ENCODE measurements around the gene BHLHA15. TPM values are rescaled to one million over a fixed set of nuclear protein-coding genes. Genes with fewer than 3 reads are reported as not detected.

The BHLHA15 gene
- total RNA-seq, 3 donors from 2014 or later: 0.59 to 2.3 TPM; not detected in 1

GRCh38 chr7:98235901-98236300 is 24.7 kb downstream of the BHLHA15 start:
- no peak overlapping the region for H3K27ac ChIP-seq
- intact Hi-C loops (cut with DNase I; ENCODE audit: low total_unique reads): no loop called here
- no peaks in the 10 kb centered on the region for H3K9me3 ChIP-seq
- no peaks in the 10 kb centered on the region for H3K36me3 ChIP-seq
- DNase-seq (ENCODE audit: low spot score in 2 of 2): no peak
- TF ChIP-seq, protein P1, sequence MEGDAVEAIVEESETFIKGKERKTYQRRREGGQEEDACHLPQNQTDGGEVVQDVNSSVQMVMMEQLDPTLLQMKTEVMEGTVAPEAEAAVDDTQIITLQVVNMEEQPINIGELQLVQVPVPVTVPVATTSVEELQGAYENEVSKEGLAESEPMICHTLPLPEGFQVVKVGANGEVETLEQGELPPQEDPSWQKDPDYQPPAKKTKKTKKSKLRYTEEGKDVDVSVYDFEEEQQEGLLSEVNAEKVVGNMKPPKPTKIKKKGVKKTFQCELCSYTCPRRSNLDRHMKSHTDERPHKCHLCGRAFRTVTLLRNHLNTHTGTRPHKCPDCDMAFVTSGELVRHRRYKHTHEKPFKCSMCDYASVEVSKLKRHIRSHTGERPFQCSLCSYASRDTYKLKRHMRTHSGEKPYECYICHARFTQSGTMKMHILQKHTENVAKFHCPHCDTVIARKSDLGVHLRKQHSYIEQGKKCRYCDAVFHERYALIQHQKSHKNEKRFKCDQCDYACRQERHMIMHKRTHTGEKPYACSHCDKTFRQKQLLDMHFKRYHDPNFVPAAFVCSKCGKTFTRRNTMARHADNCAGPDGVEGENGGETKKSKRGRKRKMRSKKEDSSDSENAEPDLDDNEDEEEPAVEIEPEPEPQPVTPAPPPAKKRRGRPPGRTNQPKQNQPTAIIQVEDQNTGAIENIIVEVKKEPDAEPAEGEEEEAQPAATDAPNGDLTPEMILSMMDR (IDR thresholded peaks at IDR 0.05): no peak
- no peak for TF ChIP-seq POLR2A (IDR thresholded peaks at IDR 0.05)
- no peak for TF ChIP-seq POLR2AphosphoS5 (IDR thresholded peaks at IDR 0.05)
- no peak overlapping the region for H3K4me3 ChIP-seq
- no peaks in the 10 kb centered on the region for H3K27me3 ChIP-seq
- no peaks in the 10 kb centered on the region for H3K4me1 ChIP-seq

GRCh38 chr7:98236355-98237185 is 25.3 kb downstream of the BHLHA15 start:
- Histone ChIP-seq H3K27ac (no peak overlapping the region), H3K36me3 (no peaks in the 10 kb centered on the region), H3K27me3 (no peaks in the 10 kb centered on the region), H3K4me1 (no peaks in the 10 kb centered on the region), H3K9me3 (no peaks in the 10 kb centered on the region), H3K4me3 (no peak overlapping the region)
- TF ChIP-seq, protein P1 (IDR thresholded peaks at IDR 0.05): no peak
- TF ChIP-seq POLR2AphosphoS5 (IDR thresholded peaks at IDR 0.05): no peak
- TF ChIP-seq POLR2A (IDR thresholded peaks at IDR 0.05): no peak
- DNase-seq (ENCODE audit: low spot score in 2 of 2): no peak
- intact Hi-C loops (cut with DNase I; ENCODE audit: low total_unique reads): no loop called here

DNA sequence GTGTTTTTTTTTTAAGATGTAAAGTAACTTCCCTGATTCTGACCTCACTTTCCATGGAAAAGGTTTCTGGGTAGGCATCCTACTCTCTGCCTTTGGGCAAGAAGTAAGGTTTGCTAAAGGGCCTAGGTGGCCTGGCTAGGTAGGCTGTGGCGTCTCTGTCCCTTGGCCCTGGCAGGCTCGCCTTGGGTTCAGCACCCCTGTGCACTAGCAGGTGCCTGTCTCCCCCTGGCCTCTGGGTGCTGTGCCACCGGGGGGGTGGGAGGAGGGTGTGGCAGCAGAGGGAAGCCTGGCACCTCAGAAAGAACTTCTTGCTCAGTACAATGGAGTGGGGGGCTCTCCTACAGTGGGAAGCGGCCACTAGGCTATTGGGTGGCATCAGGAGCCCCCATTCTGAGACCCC is 26.8 kb downstream of the BHLHA15 start:
- H3K4me1 ChIP-seq: no peaks in the 10 kb centered on the region
- H3K4me3 ChIP-seq: no peak overlapping the region
- H3K36me3 ChIP-seq: no peaks in the 10 kb centered on the region
- DNase-seq (ENCODE audit: low spot score in 2 of 2): no peak
- H3K9me3 ChIP-seq: no peaks in the 10 kb centered on the region
- intact Hi-C loops (cut with DNase I; ENCODE audit: low total_unique reads): no loop called here
- TF ChIP-seq POLR2A (IDR thresholded peaks at IDR 0.05) (no peak), POLR2AphosphoS5 (IDR thresholded peaks at IDR 0.05) (no peak)
- H3K27me3 ChIP-seq: no peaks in the 10 kb centered on the region
- no peak overlapping the region for H3K27ac ChIP-seq

- intact Hi-C loops (cut with DNase I; ENCODE audit: low total_unique reads): no loop called here
- H3K4me3 ChIP-seq: no peak overlapping the region
- TF ChIP-seq POLR2AphosphoS5 (IDR thresholded peaks at IDR 0.05) (no peak), POLR2A (IDR thresholded peaks at IDR 0.05) (no peak)
- TF ChIP-seq, protein P1 (IDR thresholded peaks at IDR 0.05): no peak
- no peaks in the 10 kb centered on the region for H3K27me3 ChIP-seq
- DNase-seq (ENCODE audit: low spot score in 2 of 2): no peak
- H3K4me1 ChIP-seq: no peaks in the 10 kb centered on the region
- H3K27ac ChIP-seq: no peak overlapping the region
- H3K9me3 ChIP-seq: no peaks in the 10 kb centered on the region
- H3K36me3 ChIP-seq: no peaks in the 10 kb centered on the region
Measured at GRCh38 chr7:98238976-98239375, 27.7 kb downstream of the BHLHA15 start.

DNA sequence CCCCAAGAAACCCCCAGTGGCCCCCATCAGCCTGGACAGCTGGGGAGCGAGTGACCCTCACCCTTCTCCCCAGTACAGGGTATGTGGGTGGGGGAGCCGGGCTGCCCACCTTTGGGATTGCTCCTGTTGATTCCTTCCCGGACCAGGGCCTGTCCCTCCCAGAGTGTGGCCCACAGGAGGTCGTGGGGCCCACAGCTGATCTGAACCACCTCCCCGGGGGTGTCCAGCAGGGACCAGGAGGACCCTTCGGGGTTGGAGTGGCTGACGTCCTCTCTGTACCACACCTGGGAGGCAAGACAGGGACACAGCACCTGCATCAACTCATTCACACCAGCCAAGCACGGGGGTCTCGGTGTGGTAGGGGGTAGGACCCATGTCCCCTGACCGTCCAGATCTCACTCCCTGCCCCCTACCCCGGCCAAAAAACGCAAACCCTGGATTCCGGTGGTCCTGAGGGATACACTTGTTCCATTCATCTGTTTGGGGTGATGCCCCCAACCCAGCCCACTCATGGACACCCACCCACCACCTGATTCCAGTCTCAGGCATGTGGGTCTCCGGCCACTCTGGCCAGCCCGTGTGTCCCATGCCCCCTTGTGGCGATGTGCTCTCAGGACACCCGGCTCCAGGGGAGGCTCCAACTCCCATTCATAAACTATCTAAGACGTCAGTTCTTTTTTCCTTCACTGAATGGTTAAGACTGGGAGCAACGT is 29.9 kb downstream of the BHLHA15 start:
- Histone ChIP-seq H3K36me3 (no peaks in the 10 kb centered on the region), H3K27ac (no peak overlapping the region), H3K4me3 (no peak overlapping the region), H3K27me3 (no peaks in the 10 kb centered on the region), H3K9me3 (no peaks in the 10 kb centered on the region), H3K4me1 (no peaks in the 10 kb centered on the region)
- TF ChIP-seq POLR2AphosphoS5 (IDR thresholded peaks at IDR 0.05): no peak
- TF ChIP-seq, protein P1 (IDR thresholded peaks at IDR 0.05): peak; percentile 45
- TF ChIP-seq POLR2A (IDR thresholded peaks at IDR 0.05): no peak
- intact Hi-C loops (cut with DNase I; ENCODE audit: low total_unique reads): no loop called here
- no peak for DNase-seq (ENCODE audit: low spot score in 2 of 2)

Measured in breast epithelium (tissue), 4 donors.